Trophoblast cell (in vitro differentiated cells and primary cell): ENCODE measurements around the gene TPRG1.

Source experiments
- DNase-seq, 2 donors: peaks; one replicate each; pipeline ENCODE4 v3.0.0-alpha.2; 2016
- H2AFZ ChIP-seq: 2 replicates; pipeline ENCODE4 v1.6.1; 2013; ENCODE audit warnings: low read length, moderate library complexity, mild to moderate bottlenecking; ENCODE audit not compliant: insufficient read depth, poor library complexity
- H2AK5ac ChIP-seq: 2 replicates; pipeline ENCODE4 v1.6.1; 2013; ENCODE audit warnings: mild to moderate bottlenecking, low read length
- H2BK120ac ChIP-seq: 2 replicates; pipeline ENCODE4 v1.6.1; 2013; ENCODE audit warnings: low read length, mild to moderate bottlenecking, moderate library complexity; ENCODE audit not compliant: insufficient read depth, poor library complexity
- H2BK12ac ChIP-seq: 2 replicates; pipeline ENCODE4 v1.6.1; 2013; ENCODE audit warnings: mild to moderate bottlenecking, low read length, moderate library complexity
- H2BK5ac ChIP-seq: 2 replicates; pipeline ENCODE4 v1.6.1; 2013; ENCODE audit warnings: low read length, low read depth, moderate library complexity, mild to moderate bottlenecking; ENCODE audit not compliant: poor library complexity
- H3K14ac ChIP-seq: 2 replicates; pipeline ENCODE4 v1.6.1; 2013; ENCODE audit warnings: mild to moderate bottlenecking, low read length
- H3K18ac ChIP-seq: 2 replicates; pipeline ENCODE4 v1.6.1; 2013; ENCODE audit warnings: mild to moderate bottlenecking, low read length
- H3K23ac ChIP-seq: 2 replicates; pipeline ENCODE4 v1.6.1; 2013; ENCODE audit warnings: low read length
- H3K27ac ChIP-seq: 2 replicates; pipeline ENCODE4 v1.5.1; 2013; ENCODE audit warnings: low read depth, mild to moderate bottlenecking, inconsistent platforms, low read length, moderate library complexity
- H3K27me3 ChIP-seq: 2 replicates; pipeline ENCODE4 v1.6.1; 2013; ENCODE audit warnings: inconsistent platforms, mild to moderate bottlenecking, low read length, moderate library complexity; ENCODE audit not compliant: insufficient read depth
- H3K36me3 ChIP-seq, 2 experiments: 1 replicate in 1 of 2; 2 replicates in 1 of 2; pipeline ENCODE4 v1.6.1; 2013; ENCODE audit warnings: low read length in 2 of 2, mild to moderate bottlenecking in 2 of 2, moderate library complexity in 1 of 2; ENCODE audit not compliant: insufficient read depth in 2 of 2, control insufficient read depth in 1 of 2
- H3K4ac ChIP-seq: 2 replicates; pipeline ENCODE4 v1.6.1; 2013; ENCODE audit warnings: low read depth, mild to moderate bottlenecking, low read length, moderate library complexity
- H3K4me1 ChIP-seq, 2 experiments: 1 replicate in 1 of 2; 2 replicates in 1 of 2; pipeline ENCODE4 v1.6.1; 2013; ENCODE audit warnings: low read length in 2 of 2, mild to moderate bottlenecking in 2 of 2, moderate library complexity in 1 of 2; ENCODE audit not compliant: insufficient read depth in 2 of 2, control insufficient read depth in 1 of 2
- H3K4me2 ChIP-seq: 2 replicates; pipeline ENCODE4 v1.6.1; 2013; ENCODE audit warnings: inconsistent platforms, mild to moderate bottlenecking, low read length, moderate library complexity
- H3K4me3 ChIP-seq: 2 replicates; pipeline ENCODE4 v1.5.1; 2013; ENCODE audit warnings: mild to moderate bottlenecking, low read depth, low read length, inconsistent platforms
- H3K79me1 ChIP-seq: one replicate; pipeline ENCODE4 v1.6.1; 2013; ENCODE audit warnings: low read length
- H3K79me2 ChIP-seq: 2 replicates; pipeline ENCODE4 v1.6.1; 2013; ENCODE audit warnings: low read length, mild to moderate bottlenecking; ENCODE audit not compliant: control insufficient read depth, insufficient read depth, poor library complexity
- H3K9ac ChIP-seq: 2 replicates; pipeline ENCODE4 v1.6.1; 2013; ENCODE audit warnings: mild to moderate bottlenecking, low read length
- H3K9me3 ChIP-seq: 2 replicates; pipeline ENCODE4 v1.6.1; 2013; ENCODE audit warnings: low read depth, mild to moderate bottlenecking, control low read depth, inconsistent platforms, low read length; ENCODE audit not compliant: insufficient read depth
- H4K12ac ChIP-seq: 2 replicates; pipeline ENCODE4 v1.6.1; 2013; ENCODE audit warnings: low read depth, mild to moderate bottlenecking, low read length, moderate library complexity
- H4K8ac ChIP-seq: 2 replicates; pipeline ENCODE4 v1.6.1; 2013; ENCODE audit warnings: low read depth, mild to moderate bottlenecking, low read length, moderate library complexity
- H4K91ac ChIP-seq: one replicate; pipeline ENCODE4 v1.6.1; 2013; ENCODE audit warnings: low read depth, mild to moderate bottlenecking, low read length, moderate library complexity
- WGBS: extraction: QIAGEN DNeasy Blood & Tissue Kit; methylation state at CpG from one replicate; pipeline ENCODE4 v1.1.7; 2013; ENCODE audit warnings: missing lambda C conversion rate; ENCODE audit not compliant: insufficient read length, insufficient coverage; ENCODE audit errors: extremely low coverage; 5-methylcytosine and 5-hydroxymethylcytosine counted together

TPRG1 gene

DNA sequence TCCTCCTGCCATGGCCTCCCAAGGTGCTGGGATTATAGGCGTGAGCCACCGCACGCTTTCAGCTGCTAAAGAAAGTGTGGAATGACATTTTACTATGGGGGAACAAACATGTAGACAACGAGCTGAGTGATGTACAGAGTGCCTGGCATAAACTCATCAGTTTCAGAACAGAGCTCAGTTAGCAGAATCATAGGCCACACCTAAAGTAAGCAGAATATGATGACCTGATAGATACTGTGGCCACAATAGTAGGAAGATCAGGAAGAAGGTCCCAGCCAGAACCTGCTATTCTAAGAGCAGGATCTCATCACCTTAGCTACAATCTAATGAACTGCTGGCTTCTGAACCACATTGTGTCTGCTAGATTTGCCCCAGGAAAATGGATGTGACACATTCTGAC, 158.3 kb downstream of the TPRG1 start:
- Histone ChIP-seq H2BK120ac (no peak overlapping the region), H4K12ac (no peak overlapping the region), H3K79me1 (no peaks in the 10 kb centered on the region), H3K9me3 (no peaks in the 10 kb centered on the region), H3K36me3 (no peaks in the 10 kb centered on the region), H3K4ac (no peak overlapping the region), H3K79me2 (no peaks in the 10 kb centered on the region), H2BK5ac (no peak overlapping the region), H3K4me1 (peaks cover 0 to 3% of the 10 kb centered on the region in 2 experiments), H3K27ac (no peak overlapping the region), H3K18ac (no peak overlapping the region), H2AFZ (no peak overlapping the region), H3K14ac (no peak overlapping the region), H3K23ac (no peak overlapping the region), H4K8ac (no peak overlapping the region), H3K27me3 (no peaks in the 10 kb centered on the region), H3K9ac (no peak overlapping the region), H4K91ac (no peak overlapping the region), H2BK12ac (no peak overlapping the region), H2AK5ac (no peak overlapping the region), H3K4me2 (no peak overlapping the region), H3K4me3 (no peak overlapping the region)
- DNase-seq, result no peak
- WGBS, result no CpG with 5 or more reads among the region's 4 CpGs

- Histone ChIP-seq H4K91ac (no peak overlapping the region), H3K23ac (no peak overlapping the region), H3K4me1 (no peaks in the 10 kb centered on the region), H3K9ac (no peak overlapping the region), H3K4me2 (no peak overlapping the region), H2AFZ (no peak overlapping the region), H4K12ac (no peak overlapping the region), H2BK12ac (no peak overlapping the region), H3K79me1 (no peaks in the 10 kb centered on the region), H3K79me2 (no peaks in the 10 kb centered on the region), H2BK120ac (no peak overlapping the region), H2AK5ac (no peak overlapping the region), H3K9me3 (no peaks in the 10 kb centered on the region), H3K4me3 (no peak overlapping the region), H2BK5ac (no peak overlapping the region), H4K8ac (no peak overlapping the region), H3K36me3 (no peaks in the 10 kb centered on the region), H3K27me3 (no peaks in the 10 kb centered on the region), H3K14ac (no peak overlapping the region), H3K27ac (no peak overlapping the region), H3K18ac (no peak overlapping the region), H3K4ac (no peak overlapping the region)
- WGBS, result no CpG with 5 or more reads among the region's 6 CpGs
- no peak for DNase-seq
Measured at GRCh38 chr3:189331002-189331418, 159.2 kb downstream of the TPRG1 start.

GRCh38 chr3:189334064-189334920, 162.5 kb downstream of the TPRG1 start:
- H3K79me1 ChIP-seq, result peaks cover 3% of the 10 kb centered on the region
- H3K36me3 ChIP-seq, result no peaks in the 10 kb centered on the region
- H3K4ac ChIP-seq, result no peak overlapping the region
- no peak overlapping the region for H3K4me2 ChIP-seq
- H3K4me3 ChIP-seq, result no peak overlapping the region
- H2BK12ac ChIP-seq, result no peak overlapping the region
- H2BK120ac ChIP-seq, result no peak overlapping the region
- H3K27ac ChIP-seq, result no peak overlapping the region
- H3K9me3 ChIP-seq, result no peaks in the 10 kb centered on the region
- H3K27me3 ChIP-seq, result no peaks in the 10 kb centered on the region
- H3K18ac ChIP-seq, result no peak overlapping the region
- H2BK5ac ChIP-seq, result no peak overlapping the region
- no peak overlapping the region for H3K14ac ChIP-seq
- H4K8ac ChIP-seq, result no peak overlapping the region
- H3K9ac ChIP-seq, result no peak overlapping the region
- H2AK5ac ChIP-seq, result no peak overlapping the region
- peaks cover 4 to 10% of the 10 kb centered on the region in 2 experiments for H3K4me1 ChIP-seq
- WGBS, result no CpG with 5 or more reads among the region's 3 CpGs
- no peak overlapping the region for H3K23ac ChIP-seq
- peak in 1 of 2 donors; percentile 43 for DNase-seq
- H4K91ac ChIP-seq, result no peak overlapping the region
- no peak overlapping the region for H2AFZ ChIP-seq
- H3K79me2 ChIP-seq, result no peaks in the 10 kb centered on the region
- no peak overlapping the region for H4K12ac ChIP-seq

DNA sequence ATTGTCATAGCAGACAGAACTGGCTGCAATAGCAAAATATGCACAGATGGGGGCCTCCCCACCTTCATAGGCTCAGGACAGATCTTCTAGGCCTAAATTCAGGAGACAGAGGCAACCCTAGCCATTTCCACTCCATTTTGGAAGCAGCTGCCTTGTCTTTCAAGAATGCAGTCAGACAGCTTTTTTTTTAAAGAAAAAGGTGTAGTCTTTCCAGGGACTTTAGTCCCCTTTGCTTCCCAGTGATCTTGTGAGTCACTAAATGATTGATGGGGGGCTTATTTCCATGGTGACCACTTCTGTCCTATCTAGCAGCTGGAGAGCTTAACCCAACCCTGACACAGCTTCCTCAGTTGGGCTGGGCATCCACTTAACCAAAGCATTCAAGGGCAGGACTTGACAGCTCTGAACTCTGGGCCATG, 165.9 kb downstream of the TPRG1 start:
- H2AFZ ChIP-seq, result no peak overlapping the region
- H3K4me3 ChIP-seq, result no peak overlapping the region
- H3K9ac ChIP-seq, result no peak overlapping the region
- peak overlapping the region; percentile 46 for H2BK5ac ChIP-seq
- peaks cover 3% of the 10 kb centered on the region for H3K79me1 ChIP-seq
- no peak overlapping the region for H3K18ac ChIP-seq
- no peak overlapping the region for H3K4ac ChIP-seq
- peak overlapping the region; percentile 58 for H4K8ac ChIP-seq
- peaks cover 4 to 10% of the 10 kb centered on the region in 2 experiments for H3K4me1 ChIP-seq
- H2BK120ac ChIP-seq, result peak overlapping the region; percentile 57
- peak overlapping the region; percentile 39 for H3K27ac ChIP-seq
- peak overlapping the region; percentile 82 for H2BK12ac ChIP-seq
- no peaks in the 10 kb centered on the region for H3K36me3 ChIP-seq
- H3K4me2 ChIP-seq, result peak overlapping the region; percentile 45
- H3K23ac ChIP-seq, result no peak overlapping the region
- H3K27me3 ChIP-seq, result no peaks in the 10 kb centered on the region
- no peak overlapping the region for H3K14ac ChIP-seq
- no peaks in the 10 kb centered on the region for H3K79me2 ChIP-seq
- H2AK5ac ChIP-seq, result no peak overlapping the region
- DNase-seq, result peak in 1 of 2 donors; percentile 62
- H4K91ac ChIP-seq, result peak overlapping the region; percentile 33
- H3K9me3 ChIP-seq, result no peaks in the 10 kb centered on the region
- no peak overlapping the region for H4K12ac ChIP-seq
